Large intestine (tissue), 3 donors: Measurements from ENCODE around the gene ADGRF3. TPM values are rescaled to one million over a fixed set of nuclear protein-coding genes. Genes with fewer than 3 reads are reported as not detected.
"Not testable (repeated sequence)": the region's sequence is repeated elsewhere in the genome, so short reads cannot be mapped to it uniquely, and the experiment has no call there.

Experiments
- DNase-seq, 2 donors: peaks; one replicate each; pipeline versions ENCODE4 v3.0.0 to v3.0.0-alpha.2; 2013
- H3K27ac ChIP-seq: one replicate; pipeline ENCODE4 v1.5.1; 2013; ENCODE audit warnings: low read length
- H3K27me3 ChIP-seq: 2 replicates; pipeline ENCODE4 v1.6.1; 2013; ENCODE audit warnings: low read length; ENCODE audit not compliant: control insufficient read depth, insufficient read depth
- H3K36me3 ChIP-seq: 2 replicates; pipeline ENCODE4 v1.6.1; 2013; ENCODE audit warnings: low read length; ENCODE audit not compliant: control insufficient read depth, insufficient read depth
- H3K4me1 ChIP-seq: one replicate; pipeline ENCODE4 v1.6.1; 2013; ENCODE audit warnings: low read length; ENCODE audit not compliant: control insufficient read depth, insufficient read depth
- H3K4me3 ChIP-seq: one replicate; pipeline ENCODE4 v1.5.1; 2013; ENCODE audit warnings: low read length
- H3K9me3 ChIP-seq: one replicate; pipeline ENCODE4 v1.6.1; 2013; ENCODE audit warnings: mild to moderate bottlenecking, low read depth, low read length, moderate library complexity; ENCODE audit not compliant: control insufficient read depth
- WGBS: methylation state at CpG from one replicate; pipeline ENCODE4 v1.1.5; 2013; ENCODE audit warnings: low lambda C conversion rate; ENCODE audit not compliant: insufficient coverage; 5-methylcytosine and 5-hydroxymethylcytosine counted together
- polyA plus RNA-seq: library from polyadenylated mRNA; unstranded; fragments of 120-200 nt; gene quantifications from one replicate; pipeline ENCODE4 v1.2.1, GENCODE V29; 2013

ADGRF3 gene
- polyA plus RNA-seq, 1 donor, result 0.73 TPM

GRCh38 chr2:26370909-26371308 is 24.3 kb upstream of the ADGRF3 start:
- not testable (repeated sequence) for H3K4me1 ChIP-seq, H3K4me3 ChIP-seq, H3K27me3 ChIP-seq, H3K9me3 ChIP-seq, H3K27ac ChIP-seq, DNase-seq
- peaks cover 40% of the 10 kb centered on the region for H3K36me3 ChIP-seq
- WGBS, result no CpG with 5 or more reads among the region's 31 CpGs

DNA sequence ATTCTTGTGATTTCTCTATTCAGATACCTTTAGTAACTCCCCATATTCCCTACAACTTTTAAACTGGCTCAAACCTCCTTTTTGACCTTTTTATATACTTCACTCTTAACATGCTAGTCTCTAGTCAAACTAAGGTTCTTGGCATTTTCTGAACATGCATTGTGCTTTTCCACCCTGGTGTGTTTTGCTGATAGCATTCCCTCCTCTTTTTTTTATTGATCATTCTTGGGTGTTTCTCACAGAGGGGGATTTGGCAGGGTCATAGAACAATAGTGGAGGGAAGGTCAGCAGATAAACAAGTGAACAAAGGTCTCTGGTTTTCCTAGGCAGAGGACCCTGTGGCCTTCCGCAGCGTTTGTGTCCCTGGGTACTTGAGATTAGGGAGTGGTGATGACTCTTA is 23.1 kb upstream of the ADGRF3 start:
- H3K4me1 ChIP-seq, H3K27me3 ChIP-seq, H3K9me3 ChIP-seq, H3K4me3 ChIP-seq, DNase-seq: not testable (repeated sequence)
- H3K27ac ChIP-seq, result peak overlapping the region; percentile 21
- no CpG with 5 or more reads among the region's 2 CpGs for WGBS
- H3K36me3 ChIP-seq, result peaks cover 33% of the 10 kb centered on the region

- Histone ChIP-seq H3K9me3 (peaks cover 4% of the 10 kb centered on the region), H3K4me3 (no peak overlapping the region), H3K36me3 (peaks cover 17% of the 10 kb centered on the region), H3K27ac (no peak overlapping the region), H3K27me3 (no peaks in the 10 kb centered on the region), H3K4me1 (peaks cover 6% of the 10 kb centered on the region)
- no peak for DNase-seq
- 100% methylated on average over 1 of the region's 5 CpGs for WGBS
Measured at GRCh38 chr2:26366957-26367356, 20.4 kb upstream of the ADGRF3 start.

GRCh38 chr2:26364669-26365068 is 18.1 kb upstream of the ADGRF3 start:
- no peak overlapping the region for H3K4me3 ChIP-seq
- peaks cover 6% of the 10 kb centered on the region for H3K4me1 ChIP-seq
- H3K36me3 ChIP-seq, result peaks cover 16% of the 10 kb centered on the region
- no peak overlapping the region for H3K27ac ChIP-seq
- H3K27me3 ChIP-seq, result no peaks in the 10 kb centered on the region
- 82% methylated on average over 4 of the region's 4 CpGs for WGBS
- no peak for DNase-seq
- no peaks in the 10 kb centered on the region for H3K9me3 ChIP-seq

- H3K27me3 ChIP-seq, result no peaks in the 10 kb centered on the region
- no peak overlapping the region for H3K4me3 ChIP-seq
- H3K9me3 ChIP-seq, result no peaks in the 10 kb centered on the region
- H3K27ac ChIP-seq, result peak overlapping the region; percentile 57
- H3K4me1 ChIP-seq, result peaks cover 6% of the 10 kb centered on the region
- no peak for DNase-seq
- H3K36me3 ChIP-seq, result peaks cover 16% of the 10 kb centered on the region
- 67% methylated on average over 1 of the region's 3 CpGs for WGBS
Measured at GRCh38 chr2:26363958-26364357, 17.4 kb upstream of the ADGRF3 start.

- DNase-seq, result peak; percentile 74 to 86
- Histone ChIP-seq H3K36me3 (peaks cover 16% of the 10 kb centered on the region), H3K4me1 (peaks cover 6% of the 10 kb centered on the region), H3K9me3 (no peaks in the 10 kb centered on the region), H3K27me3 (no peaks in the 10 kb centered on the region), H3K4me3 (no peak overlapping the region), H3K27ac (peak overlapping the region; percentile 58)
- WGBS, result 0% methylated on average over 1 of the region's 4 CpGs
Measured at GRCh38 chr2:26363323-26363722, 16.7 kb upstream of the ADGRF3 start.

- H3K36me3 ChIP-seq, result no peaks in the 10 kb centered on the region
- H3K27ac ChIP-seq, result no peak overlapping the region
- no peak for DNase-seq
- H3K4me1 ChIP-seq, result peaks cover 6% of the 10 kb centered on the region
- H3K27me3 ChIP-seq, result no peaks in the 10 kb centered on the region
- no peak overlapping the region for H3K4me3 ChIP-seq
- no peaks in the 10 kb centered on the region for H3K9me3 ChIP-seq
- 88% methylated on average over 1 of the region's 4 CpGs for WGBS
Measured at GRCh38 chr2:26359886-26360473, 13.4 kb upstream of the ADGRF3 start.

GRCh38 chr2:26356771-26357170 is 10.2 kb upstream of the ADGRF3 start:
- no peaks in the 10 kb centered on the region for H3K9me3 ChIP-seq
- H3K4me3 ChIP-seq, result no peak overlapping the region
- WGBS, result no CpG with 5 or more reads among the region's 2 CpGs
- no peak overlapping the region for H3K27ac ChIP-seq
- H3K27me3 ChIP-seq, result no peaks in the 10 kb centered on the region
- H3K4me1 ChIP-seq, result no peaks in the 10 kb centered on the region
- H3K36me3 ChIP-seq, result no peaks in the 10 kb centered on the region
- DNase-seq, result no peak

DNA sequence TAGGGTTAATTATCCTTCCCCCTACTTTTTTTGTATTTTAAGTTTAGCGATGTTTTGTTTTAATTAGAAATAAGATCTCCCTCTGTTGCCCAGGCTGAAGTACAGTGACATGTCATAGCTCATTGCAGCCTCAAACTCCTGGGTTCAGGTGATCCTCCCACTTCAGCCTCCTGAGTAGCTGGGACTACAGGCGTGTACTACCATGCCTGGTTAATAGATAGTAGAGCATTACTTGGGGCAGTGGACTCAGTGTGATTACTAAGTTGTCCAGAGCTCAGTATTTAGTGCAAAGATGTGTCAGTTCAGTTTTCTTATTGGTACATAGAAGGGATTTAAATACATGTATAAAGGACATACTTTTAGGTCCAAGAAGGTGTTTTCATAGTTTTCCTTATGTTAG is 9.5 kb upstream of the ADGRF3 start:
- no peaks in the 10 kb centered on the region for H3K4me1 ChIP-seq
- 100% methylated on average over 1 of the region's 2 CpGs for WGBS
- DNase-seq, result no peak
- H3K27me3 ChIP-seq, result no peaks in the 10 kb centered on the region
- no peak overlapping the region for H3K4me3 ChIP-seq
- H3K27ac ChIP-seq, result no peak overlapping the region
- H3K36me3 ChIP-seq, result no peaks in the 10 kb centered on the region
- H3K9me3 ChIP-seq, result no peaks in the 10 kb centered on the region

DNA sequence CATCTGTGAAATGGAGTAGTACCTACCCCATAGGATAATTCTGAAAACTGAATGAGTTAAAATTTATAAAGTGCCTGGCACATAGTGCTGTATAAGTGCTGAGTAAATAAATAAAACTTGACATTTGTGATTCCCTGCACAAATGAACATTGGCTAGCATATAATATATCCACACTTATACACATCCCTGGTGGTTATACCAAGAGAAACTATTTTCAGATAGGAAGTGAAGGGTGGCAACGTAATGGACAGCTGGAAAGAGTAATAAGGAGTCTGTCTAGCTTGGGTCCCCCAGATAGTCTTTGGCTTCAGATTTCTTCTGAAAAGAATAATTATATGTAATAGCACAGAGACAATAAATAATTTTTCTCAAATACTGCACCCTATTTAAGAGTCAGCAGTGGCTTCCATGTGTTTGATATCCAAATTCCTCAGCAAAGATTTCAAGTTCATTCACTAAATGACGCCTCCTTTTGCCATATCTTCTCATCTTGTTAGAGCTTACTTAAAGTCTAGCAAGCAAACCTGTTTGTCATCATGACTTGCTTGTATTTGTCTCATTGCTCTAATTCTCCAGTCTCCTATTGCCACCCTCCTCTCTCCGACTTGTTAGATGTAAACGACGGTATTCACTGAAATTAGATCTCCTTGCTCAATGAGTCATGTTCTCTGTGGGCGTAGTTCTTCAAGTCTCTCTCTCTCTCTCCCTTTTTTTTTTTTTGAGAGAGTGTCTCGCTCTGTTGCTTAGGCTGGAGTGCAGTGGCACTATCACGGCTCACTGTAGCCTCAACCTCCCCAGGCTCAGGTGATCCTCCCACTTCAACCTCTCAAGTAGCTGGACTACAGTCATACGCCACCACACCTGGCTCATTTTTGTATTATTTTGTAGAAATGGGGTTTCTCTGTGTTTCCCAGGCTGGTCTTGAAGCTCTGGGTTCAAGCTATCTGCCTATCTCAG is 8.7 kb upstream of the ADGRF3 start:
- Histone ChIP-seq H3K4me1 (no peaks in the 10 kb centered on the region), H3K27ac (no peak overlapping the region), H3K36me3 (no peaks in the 10 kb centered on the region), H3K27me3 (no peaks in the 10 kb centered on the region), H3K9me3 (no peaks in the 10 kb centered on the region), H3K4me3 (no peak overlapping the region)
- no peak for DNase-seq
- 67% methylated on average over 2 of the region's 9 CpGs for WGBS
